ENCODE results near the gene CDH1.

Gene CDH1

GRCh38 chr16:68737046-68737729 lies at the start of gene CDH1:
TSS of gene CDH1 (plus strand) at chr16:68737292. CDS start at chr16:68737416, 124 bp downstream.
- no peak for TF ChIP-seq CTCF (conservative IDR thresholded peaks at IDR 0.05; ENCODE audit: low read depth, low read length)
- DNase-seq (ENCODE audit: low read depth) = no peak
- peak within 1 kb of the TSS; percentile 28 for H3K4me3 ChIP-seq (ENCODE audit: low read length)

GRCh38 chr16:68689921-68690320 lies 47.2 kb upstream of the CDH1 start:
- DNase-seq (ENCODE audit: low read depth) = no peak
- peak; percentile 38 for TF ChIP-seq CTCF (conservative IDR thresholded peaks at IDR 0.05; ENCODE audit: low read depth, low read length)
- H3K4me3 ChIP-seq (ENCODE audit: low read length) = no peak overlapping the region

GRCh38 chr16:68695575-68695974 lies 41.5 kb upstream of the CDH1 start:
- no peak for TF ChIP-seq CTCF (conservative IDR thresholded peaks at IDR 0.05; ENCODE audit: low read depth, low read length)
- H3K4me3 ChIP-seq (ENCODE audit: low read length) = no peak overlapping the region
- no peak for DNase-seq (ENCODE audit: low read depth)

GRCh38 chr16:68696514-68696913 lies 40.6 kb upstream of the CDH1 start:
- H3K4me3 ChIP-seq (ENCODE audit: low read length) = no peak overlapping the region
- no peak for DNase-seq (ENCODE audit: low read depth)
- no peak for TF ChIP-seq CTCF (conservative IDR thresholded peaks at IDR 0.05; ENCODE audit: low read depth, low read length)

- TF ChIP-seq CTCF (conservative IDR thresholded peaks at IDR 0.05; ENCODE audit: low read depth, low read length) = no peak
- H3K4me3 ChIP-seq (ENCODE audit: low read length) = no peak overlapping the region
- DNase-seq (ENCODE audit: low read depth) = no peak
These were observed 39.0 kb upstream of the CDH1 start for GRCh38 chr16:68698091-68698490.

- H3K4me3 ChIP-seq (ENCODE audit: low read length) = no peak overlapping the region
- no peak for TF ChIP-seq CTCF (conservative IDR thresholded peaks at IDR 0.05; ENCODE audit: low read depth, low read length)
- DNase-seq (ENCODE audit: low read depth) = no peak
These were observed 37.0 kb upstream of the CDH1 start for GRCh38 chr16:68700120-68700519.

- DNase-seq (ENCODE audit: low read depth) = no peak
- H3K4me3 ChIP-seq (ENCODE audit: low read length) = no peak overlapping the region
- no peak for TF ChIP-seq CTCF (conservative IDR thresholded peaks at IDR 0.05; ENCODE audit: low read depth, low read length)
These were observed 36.3 kb upstream of the CDH1 start for GRCh38 chr16:68700831-68701230.
